Type B pancreatic cell (in vitro differentiated cells): Measurements from ENCODE around the gene PARP15. TPM values are rescaled to one million over a fixed set of nuclear protein-coding genes. Genes with fewer than 3 reads are reported as not detected.

Experiments used
- DNase-seq: peaks from one replicate; pipeline ENCODE4 v3.0.0; 2021; ENCODE audit warnings: mixed read lengths; ENCODE audit not compliant: unreplicated experiment; ENCODE audit errors: extremely low spot score
- H3K27ac Mint-ChIP-seq: 2 replicates; pipeline ENCODE4 v1.8.0; 2021; ENCODE audit warnings: mild to moderate bottlenecking, mixed read lengths
- H3K27me3 Mint-ChIP-seq: 2 replicates; pipeline ENCODE4 v1.8.0; 2021; ENCODE audit warnings: mixed read lengths
- H3K36me3 Mint-ChIP-seq: 2 replicates; pipeline ENCODE4 v1.8.0; 2021; ENCODE audit warnings: mixed read lengths
- H3K4me1 Mint-ChIP-seq: one replicate; pipeline ENCODE4 v1.8.0; 2021; ENCODE audit warnings: mixed read lengths; ENCODE audit not compliant: unreplicated experiment
- H3K4me3 Mint-ChIP-seq: 2 replicates; pipeline ENCODE4 v1.8.0; 2021; ENCODE audit warnings: mild to moderate bottlenecking, mixed read lengths
- H3K9me3 Mint-ChIP-seq: 2 replicates; pipeline ENCODE4 v1.8.0; 2021; ENCODE audit warnings: mixed read lengths
- CTCF ChIP-seq: fragments of 200-600 bp; sonication (generic); conservative IDR thresholded peaks from 2 replicates; pipeline ENCODE4 v1.5.0; 2021; ENCODE audit warnings: antibody characterized with exemption, mild to moderate bottlenecking
- total RNA-seq: library from RNA; stranded (reverse); gene quantifications from 2 replicates; pipeline ENCODE4 v1.2.1, GENCODE V29; 2021; ENCODE audit warnings: low replicate concordance

PARP15 gene
- total RNA-seq, 1 donor from 2014 or later, result 0.29 TPM

- TF ChIP-seq CTCF, result no peak
- Mint-ChIP-seq H3K4me1 (no peaks in the 10 kb centered on the region), H3K36me3 (no peaks in the 10 kb centered on the region), H3K27ac (no peak overlapping the region), H3K27me3 (no peaks in the 10 kb centered on the region), H3K9me3 (peaks cover 7% of the 10 kb centered on the region), H3K4me3 (no peak overlapping the region)
- DNase-seq, result no peak
Measured at GRCh38 chr3:122586098-122586497, 8.6 kb downstream of the PARP15 start.

GRCh38 chr3:122586773-122587485 is 9.5 kb downstream of the PARP15 start:
- no peak overlapping the region for H3K4me3 Mint-ChIP-seq
- no peak for DNase-seq
- H3K9me3 Mint-ChIP-seq, result no peaks in the 10 kb centered on the region
- no peak for TF ChIP-seq CTCF
- no peaks in the 10 kb centered on the region for H3K36me3 Mint-ChIP-seq
- H3K27me3 Mint-ChIP-seq, result no peaks in the 10 kb centered on the region
- H3K27ac Mint-ChIP-seq, result no peak overlapping the region
- no peaks in the 10 kb centered on the region for H3K4me1 Mint-ChIP-seq

- H3K4me3 Mint-ChIP-seq, result no peak overlapping the region
- no peaks in the 10 kb centered on the region for H3K9me3 Mint-ChIP-seq
- H3K27ac Mint-ChIP-seq, result no peak overlapping the region
- no peak for TF ChIP-seq CTCF
- H3K36me3 Mint-ChIP-seq, result no peaks in the 10 kb centered on the region
- H3K27me3 Mint-ChIP-seq, result no peaks in the 10 kb centered on the region
- DNase-seq, result no peak
- H3K4me1 Mint-ChIP-seq, result no peaks in the 10 kb centered on the region
Measured at GRCh38 chr3:122587572-122587971, 10.1 kb downstream of the PARP15 start.

- Mint-ChIP-seq H3K9me3 (no peaks in the 10 kb centered on the region), H3K4me3 (no peak overlapping the region), H3K36me3 (no peaks in the 10 kb centered on the region), H3K27ac (no peak overlapping the region), H3K4me1 (no peaks in the 10 kb centered on the region), H3K27me3 (no peaks in the 10 kb centered on the region)
- DNase-seq, result no peak
- no peak for TF ChIP-seq CTCF
Measured at GRCh38 chr3:122589297-122589696, 11.8 kb downstream of the PARP15 start.

- no peak for TF ChIP-seq CTCF
- no peak for DNase-seq
- H3K27me3 Mint-ChIP-seq, result no peaks in the 10 kb centered on the region
- no peaks in the 10 kb centered on the region for H3K36me3 Mint-ChIP-seq
- no peaks in the 10 kb centered on the region for H3K4me1 Mint-ChIP-seq
- H3K4me3 Mint-ChIP-seq, result no peak overlapping the region
- no peak overlapping the region for H3K27ac Mint-ChIP-seq
- no peaks in the 10 kb centered on the region for H3K9me3 Mint-ChIP-seq
Measured at GRCh38 chr3:122590610-122591009, 13.2 kb downstream of the PARP15 start.
